ENCODE measurements around the gene FBXO27. TPM values are rescaled to one million over a fixed set of nuclear protein-coding genes. Genes with fewer than 3 reads are reported as not detected.
A peak's percentile ranks its signal among the peaks of the same experiment; 100 is the strongest.
"Not testable (repeated sequence)": the region's sequence is repeated elsewhere in the genome, so short reads cannot be mapped to it uniquely, and the experiment has no call there.

Gene FBXO27, protein sequence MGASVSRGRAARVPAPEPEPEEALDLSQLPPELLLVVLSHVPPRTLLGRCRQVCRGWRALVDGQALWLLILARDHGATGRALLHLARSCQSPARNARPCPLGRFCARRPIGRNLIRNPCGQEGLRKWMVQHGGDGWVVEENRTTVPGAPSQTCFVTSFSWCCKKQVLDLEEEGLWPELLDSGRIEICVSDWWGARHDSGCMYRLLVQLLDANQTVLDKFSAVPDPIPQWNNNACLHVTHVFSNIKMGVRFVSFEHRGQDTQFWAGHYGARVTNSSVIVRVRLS
- total RNA-seq (2014; rRNA removed; shearing (Covaris generic)) = 2.6 and 22.7 TPM in 2 replicates

DNA sequence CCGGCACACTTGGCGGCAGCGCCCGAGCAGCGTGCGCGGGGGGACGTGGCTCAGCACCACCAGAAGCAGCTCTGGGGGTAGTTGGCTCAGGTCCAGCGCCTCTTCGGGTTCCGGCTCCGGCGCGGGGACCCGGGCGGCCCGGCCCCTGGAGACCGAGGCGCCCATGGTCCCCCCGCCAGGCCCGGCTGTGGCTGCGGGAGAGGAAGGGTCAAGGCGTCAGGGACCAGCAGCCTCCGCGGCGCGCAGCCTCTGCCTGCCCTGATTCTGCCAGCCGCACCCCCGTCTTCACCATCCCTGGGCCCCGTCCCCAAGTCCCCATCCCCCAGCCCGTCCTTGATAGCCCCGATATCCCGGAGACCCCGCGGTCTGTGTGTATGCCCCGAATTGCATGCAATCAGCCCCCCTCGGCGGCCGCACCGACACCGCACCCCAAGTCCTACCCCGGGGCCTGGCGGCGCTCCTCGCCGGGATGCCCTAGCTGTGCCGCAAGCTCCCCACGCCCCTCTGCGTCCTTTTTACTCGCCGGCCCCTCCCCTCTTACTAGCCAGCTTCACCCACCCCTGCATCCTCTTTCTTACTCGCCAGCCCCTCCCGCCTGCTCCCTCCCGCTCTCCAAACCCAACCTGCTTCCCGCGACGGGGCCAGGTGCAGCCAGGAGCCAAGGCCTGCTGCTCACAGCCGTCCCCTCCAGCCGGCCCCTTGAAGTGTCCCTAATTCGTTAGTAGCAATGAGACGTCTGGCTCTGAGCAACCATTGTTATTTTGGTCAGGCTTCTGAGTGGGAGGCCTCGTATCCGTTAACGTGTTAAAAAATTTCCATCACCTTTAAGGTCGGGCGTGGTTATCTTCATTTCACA lies at the start of gene FBXO27:
FBXO27 (minus strand) TSS at position 487 of the 856 bp plus-strand sequence; CDS start at position 165, 322 bp downstream.
- peak; percentile 27 for DNase-seq (ENCODE audit: low read depth)

DNA sequence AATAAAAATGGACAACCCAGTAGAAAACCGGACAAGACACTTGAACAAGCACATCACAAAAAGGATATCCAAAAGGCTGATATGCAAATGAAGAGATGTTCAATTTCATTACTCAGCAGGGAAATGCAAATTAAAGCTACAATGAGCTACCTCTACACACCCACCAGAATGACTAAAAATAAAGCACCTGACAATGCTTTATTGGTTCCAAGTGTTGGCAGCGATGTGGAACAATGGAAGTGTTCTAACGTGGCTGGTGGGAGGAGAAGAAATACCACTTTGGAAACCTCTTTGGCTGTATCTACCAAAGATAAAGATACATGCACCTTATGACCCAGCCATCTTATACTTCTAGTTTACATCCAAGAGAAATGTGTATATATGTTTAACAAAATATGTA lies 48.1 kb upstream of the FBXO27 start:
- no peak for DNase-seq (ENCODE audit: low read depth)

DNA sequence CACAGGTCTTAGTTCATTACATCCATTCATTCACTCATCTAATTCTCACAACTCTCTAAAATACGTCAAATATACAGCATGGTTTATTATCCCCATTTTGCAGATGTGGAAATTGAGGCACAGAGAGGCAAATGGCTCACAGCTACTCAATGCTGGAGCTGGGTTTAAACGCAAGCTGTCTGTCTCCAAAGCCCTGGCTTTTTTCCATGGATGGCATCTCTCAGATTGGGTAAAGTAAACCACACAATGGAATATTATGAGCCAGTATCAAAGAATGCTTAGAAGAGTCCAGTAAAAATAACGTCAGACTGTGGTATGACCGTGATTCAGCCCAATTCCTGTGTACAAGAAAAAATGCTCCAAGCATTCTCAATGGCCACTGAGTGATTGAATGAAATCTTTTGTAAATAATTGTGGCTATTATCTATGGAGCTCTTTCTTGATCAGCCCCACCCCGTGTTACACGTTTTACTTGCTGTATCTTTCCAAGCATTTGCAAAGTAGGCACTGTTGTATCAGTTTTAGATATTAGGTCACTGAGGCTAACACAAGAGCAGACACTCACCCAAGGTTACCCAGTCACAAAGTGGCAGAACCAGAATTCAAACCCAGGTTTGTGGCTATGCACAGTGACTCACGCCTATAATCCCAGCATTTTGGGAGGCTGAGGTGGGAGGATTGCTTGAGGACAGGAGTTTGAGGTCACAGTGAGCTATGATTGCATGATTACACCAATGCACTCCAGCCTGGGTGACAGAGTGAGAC lies 46.3 kb upstream of the FBXO27 start:
- peak; percentile 92 for DNase-seq (ENCODE audit: low read depth)

DNA sequence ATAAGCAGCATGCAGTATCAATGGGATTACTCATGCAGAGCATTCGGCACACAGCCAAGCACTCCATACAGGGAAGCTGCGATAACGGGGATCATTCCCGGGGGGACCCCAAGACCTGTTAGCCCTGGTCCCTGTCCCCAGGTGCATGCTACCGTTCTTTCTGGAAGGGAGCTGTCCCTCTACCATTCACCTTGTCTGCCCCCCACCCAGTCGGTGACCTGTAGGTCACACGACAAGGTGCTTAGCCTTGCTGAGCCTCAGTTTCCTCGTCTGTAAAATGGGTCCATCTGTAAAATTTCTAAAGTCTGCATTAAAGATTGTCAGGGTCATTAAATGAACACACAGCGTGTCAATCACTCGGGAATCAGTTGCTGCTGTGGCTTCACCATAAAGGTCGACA lies 45.0 kb upstream of the FBXO27 start:
- no peak for DNase-seq (ENCODE audit: low read depth)

DNA sequence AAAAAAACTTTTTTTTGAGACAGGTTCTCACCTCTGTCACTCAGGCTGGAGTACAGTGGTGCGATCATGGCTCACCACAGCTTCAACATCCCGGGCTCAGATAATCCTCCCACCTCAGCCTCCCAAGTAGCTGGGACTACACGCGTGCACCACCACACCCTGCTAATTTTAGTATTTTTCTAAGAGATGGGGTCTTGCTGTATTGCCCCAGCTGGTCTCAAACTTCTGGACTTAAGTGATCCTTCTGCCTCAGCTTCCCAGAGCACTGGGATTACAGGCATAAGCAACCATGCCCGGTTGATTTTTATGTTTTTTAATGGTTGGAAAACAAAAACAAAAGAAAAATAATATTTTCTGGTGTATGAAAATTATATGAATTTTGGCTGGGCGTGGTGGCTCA lies 42.6 kb upstream of the FBXO27 start:
- DNase-seq (ENCODE audit: low read depth) = no peak

DNA sequence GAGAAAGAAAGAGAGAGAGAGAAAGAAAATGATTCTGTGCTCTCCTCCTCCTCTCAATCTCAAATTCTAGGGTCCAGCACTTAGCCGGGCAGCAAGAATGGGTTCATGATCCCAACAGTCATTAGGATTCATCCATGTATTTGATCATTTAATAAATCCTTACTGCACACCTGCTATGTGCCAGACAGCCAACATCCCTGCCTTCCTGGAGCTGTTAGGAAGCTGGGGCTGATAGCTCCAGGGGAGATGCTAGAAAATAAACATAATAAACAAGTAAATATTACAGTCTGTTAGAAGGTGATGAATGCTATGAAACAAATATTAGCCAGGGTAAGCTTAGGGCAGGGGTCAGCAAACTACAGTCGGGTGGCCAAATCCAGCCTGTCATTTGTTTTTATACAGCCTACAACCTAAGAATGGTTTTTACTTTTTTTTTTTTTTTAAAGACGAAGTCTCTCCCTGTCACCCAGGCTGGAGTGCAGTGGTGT lies 41.9 kb upstream of the FBXO27 start:
- no peak for DNase-seq (ENCODE audit: low read depth)

DNA sequence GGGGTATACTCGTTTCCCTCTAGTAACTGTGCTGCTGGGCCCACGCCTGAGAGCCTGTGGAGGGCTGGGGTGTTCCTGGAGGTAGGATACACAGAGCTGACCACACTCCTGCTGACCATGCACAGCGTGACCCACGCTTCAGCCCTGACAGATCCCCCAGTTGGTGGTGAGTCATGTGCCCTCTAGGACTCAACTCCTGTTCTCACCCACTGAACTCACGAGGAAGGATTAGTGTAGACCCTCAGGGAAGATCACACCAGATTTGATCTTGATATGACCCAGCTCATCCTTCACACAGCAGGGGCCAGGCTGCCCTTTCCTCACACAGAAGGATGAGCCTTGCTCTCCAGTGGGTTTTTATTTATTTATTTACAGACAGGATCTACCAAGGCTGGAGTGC lies 38.5 kb upstream of the FBXO27 start:
- DNase-seq (ENCODE audit: low read depth) = peak; percentile 40

DNA sequence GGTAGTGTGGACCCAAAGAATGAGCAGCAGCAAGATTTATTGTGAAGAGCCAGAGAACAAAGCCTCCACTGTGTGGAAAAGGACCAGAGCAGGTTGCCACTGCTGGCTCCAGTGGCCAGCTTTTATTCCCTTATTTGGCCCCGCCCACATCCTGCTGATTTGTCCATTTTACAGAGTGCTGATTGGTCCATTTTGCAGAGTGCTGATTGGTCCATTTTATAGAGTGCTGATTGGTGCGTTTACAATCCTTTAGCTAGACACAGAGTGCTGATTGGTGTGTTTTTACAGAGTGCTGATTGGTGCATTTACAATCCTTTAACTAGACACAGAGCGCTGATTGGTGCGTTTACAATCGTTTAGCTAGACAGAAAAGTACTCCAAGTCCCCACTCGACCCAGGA lies 35.9 kb upstream of the FBXO27 start:
- not testable (repeated sequence) for DNase-seq (ENCODE audit: low read depth)

DNA sequence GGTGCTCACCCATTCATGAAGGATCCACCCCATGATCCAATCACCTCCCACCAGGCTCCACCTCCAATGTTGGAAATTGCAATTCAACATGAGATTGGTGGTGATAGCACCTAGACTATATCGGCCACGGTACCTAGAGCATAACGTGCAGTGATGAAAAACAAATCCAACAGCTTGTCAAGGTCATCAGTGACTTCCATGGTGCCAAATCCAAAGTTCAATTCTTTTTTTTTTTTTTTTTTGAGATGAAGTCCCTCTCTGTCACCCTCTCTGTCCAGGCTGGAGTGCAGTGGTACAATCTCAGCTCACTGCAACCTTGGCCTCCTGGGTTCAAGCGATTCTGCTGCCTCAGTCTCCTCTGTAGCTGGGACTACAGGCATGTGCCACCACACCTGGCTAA lies 34.8 kb upstream of the FBXO27 start:
- no peak for DNase-seq (ENCODE audit: low read depth)

DNA sequence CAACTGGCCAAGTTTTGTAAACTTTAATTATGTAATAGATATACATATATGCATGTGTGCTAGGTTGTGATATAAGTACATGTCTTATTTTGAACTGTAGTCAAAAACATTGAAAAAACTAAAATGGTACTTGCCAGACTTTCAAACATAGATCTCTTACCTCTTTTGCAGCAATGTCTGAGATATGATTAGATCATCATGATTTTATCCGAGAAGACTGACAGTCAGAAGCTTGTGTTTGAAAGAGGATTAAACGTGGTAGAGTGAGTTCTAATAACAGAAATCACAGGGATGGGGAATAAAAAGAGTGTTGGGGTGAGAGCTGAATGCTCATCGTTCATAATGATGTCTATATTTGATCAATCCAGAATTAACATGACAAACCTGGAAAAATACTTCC lies 33.6 kb upstream of the FBXO27 start:
- DNase-seq (ENCODE audit: low read depth) = no peak

DNA sequence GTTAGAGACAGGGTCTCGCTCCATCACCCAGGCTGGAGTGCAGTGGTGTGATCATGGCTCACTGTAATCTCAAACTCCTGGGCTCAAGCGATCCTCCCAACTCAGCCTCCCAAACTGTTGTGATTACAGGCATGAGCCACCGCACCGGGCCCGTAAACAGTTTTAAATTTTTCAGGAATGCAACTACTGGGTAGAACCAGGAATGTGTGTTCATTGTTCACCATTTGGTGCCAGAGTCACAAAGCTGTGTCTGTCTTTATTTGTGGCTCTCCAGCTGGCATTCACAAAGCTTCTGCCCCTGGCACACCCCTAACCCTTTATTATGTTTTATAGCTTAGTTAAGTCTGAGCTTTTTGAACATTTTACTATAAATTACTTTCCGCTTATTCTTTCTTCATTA lies 32.1 kb upstream of the FBXO27 start:
- DNase-seq (ENCODE audit: low read depth) = no peak

DNA sequence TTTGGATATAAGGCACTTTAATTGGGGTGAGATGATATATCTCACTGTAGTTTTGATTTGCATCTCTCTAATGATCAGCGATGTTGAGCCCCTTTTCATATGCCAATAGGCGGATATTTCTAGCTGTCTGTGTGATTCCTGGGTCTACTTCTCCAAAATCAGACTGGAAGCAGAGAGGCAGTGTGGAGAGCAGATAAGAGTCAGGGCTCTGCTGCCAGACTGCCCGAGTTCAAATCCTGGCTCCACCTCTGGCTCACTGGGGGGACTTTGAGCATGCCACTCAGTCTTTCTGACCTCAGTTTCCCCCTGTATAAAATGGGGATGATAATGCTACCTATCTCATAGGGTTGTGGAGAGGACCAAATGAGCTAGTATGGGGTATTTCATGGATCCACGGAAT lies 27.8 kb upstream of the FBXO27 start:
- DNase-seq (ENCODE audit: low read depth) = no peak

DNA sequence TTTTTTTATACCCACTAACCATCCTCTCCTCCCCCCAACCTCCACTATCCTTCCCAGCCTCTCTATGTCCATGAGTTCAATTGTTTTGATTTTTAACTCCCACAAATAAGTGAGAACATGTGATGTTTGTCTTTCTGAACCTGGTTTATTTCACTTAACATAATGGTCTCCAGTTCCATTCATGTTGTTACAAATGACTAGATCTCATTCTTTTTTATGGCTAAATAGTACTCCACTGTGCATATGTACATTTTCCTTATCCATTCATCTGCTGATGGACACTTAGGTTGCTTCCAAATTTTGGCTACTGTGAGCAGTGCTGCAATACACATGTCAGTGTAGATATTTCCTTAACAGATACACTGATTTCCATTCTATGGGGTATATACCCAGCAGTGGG lies 27.0 kb upstream of the FBXO27 start:
- DNase-seq (ENCODE audit: low read depth) = no peak

DNA sequence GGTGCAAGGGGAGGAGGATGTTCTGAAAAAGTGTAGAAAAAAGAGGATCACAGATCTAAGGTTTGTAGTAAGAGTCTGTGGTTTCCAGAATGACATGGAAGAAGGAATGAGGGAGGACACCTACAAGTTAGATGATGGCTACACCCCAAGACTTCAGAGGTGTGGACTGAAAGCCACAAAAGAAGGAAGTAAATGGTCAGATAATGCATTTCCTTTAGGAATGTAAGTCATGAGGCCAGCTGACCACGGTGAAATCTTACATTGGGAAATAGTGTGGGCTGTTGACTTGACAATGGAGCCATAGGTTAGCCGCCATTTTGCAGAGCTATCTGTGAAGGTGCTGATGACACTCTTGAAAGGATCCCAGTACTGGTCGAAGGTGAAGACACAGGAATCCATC lies 25.3 kb upstream of the FBXO27 start:
- DNase-seq (ENCODE audit: low read depth) = no peak

DNA sequence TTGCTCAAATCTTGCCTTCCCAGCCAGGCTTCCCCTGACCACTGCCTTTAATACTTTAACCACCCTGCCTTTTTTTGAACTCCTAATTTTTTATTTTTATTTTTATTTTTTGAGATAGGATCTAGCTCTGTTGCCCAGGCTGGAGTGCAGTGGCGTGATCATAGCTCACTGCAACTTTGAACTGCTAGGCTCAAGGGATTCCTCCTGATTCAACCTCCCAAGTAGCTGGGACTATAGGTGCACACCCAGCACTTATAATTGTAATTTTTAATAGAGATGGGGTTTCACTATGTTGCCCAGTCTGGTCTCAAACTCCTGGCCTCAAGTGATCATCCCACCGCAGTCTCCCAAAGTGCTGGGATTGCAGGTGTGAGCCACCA lies 21.7 kb upstream of the FBXO27 start:
- DNase-seq (ENCODE audit: low read depth) = no peak

DNA sequence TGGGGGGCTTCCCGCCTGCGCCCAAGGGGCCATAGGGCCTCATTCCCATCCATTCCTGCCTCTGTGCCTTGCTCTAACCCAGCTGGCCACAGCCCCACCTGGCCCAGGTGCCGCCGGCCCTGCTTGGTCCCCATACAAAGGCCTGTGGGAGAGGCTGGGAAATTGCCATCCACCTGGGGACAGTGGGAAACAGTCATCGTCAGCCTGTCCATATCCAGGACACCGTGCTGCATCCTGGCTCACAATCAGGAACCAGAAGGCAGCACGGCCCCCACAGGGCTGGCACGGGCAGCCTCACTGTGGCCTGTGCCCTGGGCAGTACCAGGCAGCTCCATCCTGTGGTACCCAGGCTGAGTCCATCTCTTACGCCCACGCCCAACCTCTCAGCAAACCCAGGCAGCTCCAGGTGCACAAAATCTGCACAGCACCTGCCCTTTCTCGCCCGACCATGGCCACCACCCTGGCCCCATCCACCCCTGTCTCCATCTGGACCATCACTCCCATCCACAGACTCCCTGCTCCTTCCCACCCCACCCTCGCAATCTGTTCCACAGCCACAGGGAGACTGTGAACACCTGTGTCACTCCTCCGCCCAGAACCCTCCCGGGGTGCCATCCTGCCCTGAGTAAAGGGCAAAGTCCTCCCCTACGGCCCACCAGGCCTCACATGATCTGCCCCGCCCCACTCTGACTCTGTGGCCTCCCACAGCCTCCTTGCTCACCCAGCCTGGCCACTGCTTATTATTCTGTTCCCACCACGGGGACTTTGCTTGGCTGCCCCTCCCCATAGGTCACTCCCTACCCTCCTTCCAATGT lies 21.1 kb upstream of the FBXO27 start:
- DNase-seq (ENCODE audit: low read depth) = no peak

DNA sequence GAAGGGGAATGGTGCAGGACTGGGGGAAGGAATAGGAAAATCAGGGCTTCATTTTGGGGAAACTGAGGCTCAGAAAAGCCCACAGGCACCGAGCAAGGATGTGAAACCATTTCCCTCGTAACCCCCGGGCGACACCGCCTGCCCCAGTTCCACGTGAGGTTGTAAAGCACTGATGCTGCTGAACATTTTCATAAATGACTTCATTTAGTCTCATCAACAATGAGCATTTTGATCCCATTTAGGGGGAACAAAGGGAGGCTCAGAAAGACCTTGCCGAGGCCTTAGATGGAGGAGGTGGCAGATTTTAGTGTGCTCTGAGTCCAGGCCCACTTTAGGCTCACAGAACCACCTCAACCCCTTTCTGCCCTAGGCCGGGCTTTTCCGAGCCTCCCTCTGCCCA lies 20.5 kb upstream of the FBXO27 start:
- no peak for DNase-seq (ENCODE audit: low read depth)

DNA sequence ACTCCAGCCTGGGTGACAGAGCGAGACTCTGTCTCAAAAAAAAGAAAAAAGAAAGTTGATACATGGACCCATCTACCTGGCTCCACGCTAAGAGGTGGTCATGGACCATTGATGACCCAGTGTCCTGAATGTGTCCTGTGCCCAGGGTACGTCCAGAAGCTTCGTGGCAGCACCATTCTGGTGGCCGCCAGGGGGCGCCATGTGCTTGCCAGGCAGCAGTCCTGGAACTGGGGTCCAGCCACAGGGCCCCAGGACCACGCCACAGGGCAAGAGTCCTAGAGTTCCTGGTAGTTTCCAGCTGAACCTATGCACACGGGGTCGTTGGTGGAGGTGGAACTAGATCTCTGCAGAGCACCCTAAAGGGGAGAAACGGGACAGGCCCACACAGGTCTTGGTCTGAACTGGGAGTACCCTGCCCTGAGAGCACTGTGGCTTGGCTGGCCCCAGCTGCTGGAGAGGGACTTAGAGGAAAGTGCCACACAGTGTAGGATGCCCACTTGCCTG lies 19.9 kb upstream of the FBXO27 start:
- DNase-seq (ENCODE audit: low read depth) = peak; percentile 70

DNA sequence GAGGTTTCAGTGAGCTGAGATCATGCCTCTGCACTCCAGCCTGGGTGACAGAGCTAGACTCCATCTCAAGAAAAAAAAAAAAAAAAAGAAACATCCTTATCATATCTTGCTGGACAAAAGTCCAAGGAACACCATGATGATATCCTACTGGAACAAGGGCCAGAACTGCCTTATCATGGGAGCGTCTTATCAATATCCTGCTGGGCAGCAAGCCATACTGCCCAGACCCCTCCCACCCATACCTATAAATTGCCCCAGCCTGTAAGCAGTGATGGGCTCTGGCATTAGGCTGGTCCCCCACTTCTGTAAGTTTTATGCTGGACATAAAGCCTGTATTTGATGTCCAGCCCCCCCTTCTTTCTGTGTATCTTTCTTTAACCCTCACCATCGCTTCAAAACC lies 14.7 kb upstream of the FBXO27 start:
- DNase-seq (ENCODE audit: low read depth) = no peak

DNA sequence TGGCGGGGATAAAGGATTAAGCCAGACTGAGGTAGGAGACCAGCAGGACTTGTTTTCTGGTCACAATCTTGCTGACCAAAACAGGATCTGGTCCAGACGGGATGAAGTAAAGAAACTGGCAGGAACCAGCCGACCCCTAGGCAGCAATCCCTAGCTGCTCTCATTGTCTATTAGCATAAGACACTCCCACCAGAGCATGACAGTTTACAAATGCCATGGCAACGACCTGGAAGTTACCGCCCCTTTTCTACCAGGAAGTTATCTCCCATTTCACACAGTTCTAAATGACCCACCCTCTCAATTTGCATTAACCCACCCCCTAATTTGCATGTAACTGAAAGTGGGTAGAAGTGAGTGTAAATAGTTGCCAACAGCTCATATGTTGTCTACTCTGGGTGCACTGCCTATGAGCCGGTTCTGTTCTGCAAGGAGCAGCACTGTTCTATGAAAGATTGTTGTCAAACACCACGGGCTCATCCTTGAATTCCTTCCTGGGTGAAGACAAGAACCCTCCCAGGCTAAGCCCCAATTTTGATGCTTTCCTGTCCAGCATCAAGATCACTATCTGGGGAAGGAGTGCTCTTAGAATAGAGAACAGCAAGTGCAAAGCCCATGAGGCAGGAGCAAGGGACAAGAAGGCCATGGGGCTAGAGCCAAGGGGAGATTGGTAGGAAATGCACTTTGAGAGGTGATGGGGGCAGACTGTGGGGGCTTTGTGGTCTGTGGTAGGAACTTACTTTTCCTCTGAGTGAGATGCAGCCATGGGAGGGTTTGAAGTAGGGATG lies 13.9 kb upstream of the FBXO27 start:
- DNase-seq (ENCODE audit: low read depth) = peak; percentile 44
